Stomach smooth muscle (tissue), 2 donors: ENCODE measurements around the gene ATRN.
A peak's percentile ranks its signal among the peaks of the same experiment; 100 is the strongest.
"Not testable (repeated sequence)": the region's sequence is repeated elsewhere in the genome, so short reads cannot be mapped to it uniquely, and the experiment has no call there.

Experiments used
- H3K27ac ChIP-seq: one replicate; pipeline ENCODE4 v1.7.0; 2013; ENCODE audit warnings: mild to moderate bottlenecking, low read length, inconsistent platforms
- H3K27me3 ChIP-seq, 2 donors: one replicate each; pipeline ENCODE4 v1.7.0; 2013; ENCODE audit warnings: low read length in 2 of 2; ENCODE audit not compliant: insufficient read depth in 2 of 2, control insufficient read depth in 1 of 2
- H3K36me3 ChIP-seq, 2 donors: one replicate each; pipeline ENCODE4 v1.7.0; 2013; ENCODE audit warnings: low read length in 2 of 2; ENCODE audit not compliant: control insufficient read depth in 2 of 2, insufficient read depth in 2 of 2
- H3K4me1 ChIP-seq: one replicate; pipeline ENCODE4 v1.7.0; 2013; ENCODE audit warnings: low read length; ENCODE audit not compliant: control insufficient read depth, insufficient read depth
- H3K4me3 ChIP-seq, 2 donors: one replicate each; pipeline ENCODE4 v1.7.0; 2013; ENCODE audit warnings: low read length in 2 of 2
- H3K9ac ChIP-seq, 2 donors: one replicate each; pipeline ENCODE4 v1.7.0; 2013; ENCODE audit warnings: low read length in 2 of 2, mild to moderate bottlenecking in 1 of 2
- H3K9me3 ChIP-seq, 2 donors: one replicate each; pipeline ENCODE4 v1.7.0; 2013; ENCODE audit warnings: low read length in 2 of 2; ENCODE audit not compliant: control insufficient read depth in 2 of 2
- donor health status: healthy.
- donor health status: Pancreatic carcinoma.

ATRN gene

DNA sequence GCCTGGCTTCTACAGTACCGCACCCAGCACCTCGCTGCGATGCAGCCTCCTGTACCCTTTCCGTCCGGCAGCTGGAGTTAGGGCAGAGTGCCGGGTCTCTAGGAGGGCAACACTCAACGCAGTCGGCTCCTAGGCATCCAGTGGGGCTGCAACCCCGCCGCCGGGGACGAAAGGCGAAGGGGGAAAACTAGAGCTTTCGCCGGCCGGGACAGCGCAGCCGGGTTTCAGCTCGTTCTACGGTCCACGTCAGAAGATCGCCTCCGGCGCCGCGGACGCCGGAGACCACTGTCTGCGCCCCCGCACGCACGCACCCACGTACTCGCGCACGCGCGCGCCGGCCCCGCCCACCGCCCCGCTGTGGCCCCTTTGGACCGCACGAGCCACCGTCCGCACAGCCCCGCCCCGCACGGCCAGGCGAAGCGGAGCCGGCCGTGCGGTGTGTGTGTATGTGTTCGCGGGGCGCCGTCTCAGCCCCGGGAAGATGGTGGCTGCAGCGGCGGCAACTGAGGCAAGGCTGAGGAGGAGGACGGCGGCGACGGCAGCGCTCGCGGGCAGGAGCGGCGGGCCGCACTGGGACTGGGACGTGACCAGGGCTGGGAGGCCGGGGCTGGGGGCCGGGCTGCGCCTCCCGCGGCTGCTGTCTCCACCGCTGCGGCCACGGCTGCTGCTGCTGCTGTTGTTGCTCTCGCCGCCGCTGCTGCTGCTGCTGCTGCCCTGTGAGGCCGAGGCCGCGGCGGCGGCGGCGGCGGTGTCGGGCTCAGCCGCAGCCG, at the start of gene ATRN:
Gene ATRN (plus strand): TSS at position 392 of the 770 bp plus-strand sequence. CDS start 90 bp downstream, at position 482.
- Histone ChIP-seq H3K27me3 (no peaks in the 10 kb centered on the region), H3K4me1 (peaks cover 30% of the 10 kb centered on the region), H3K9ac (peak within 1 kb of the TSS; percentile 87 to 90), H3K36me3 (no peaks in the 10 kb centered on the region), H3K4me3 (peak within 1 kb of the TSS; percentile 79 to 92), H3K9me3 (no peaks in the 10 kb centered on the region), H3K27ac (peak within 1 kb of the TSS; percentile 76)

DNA sequence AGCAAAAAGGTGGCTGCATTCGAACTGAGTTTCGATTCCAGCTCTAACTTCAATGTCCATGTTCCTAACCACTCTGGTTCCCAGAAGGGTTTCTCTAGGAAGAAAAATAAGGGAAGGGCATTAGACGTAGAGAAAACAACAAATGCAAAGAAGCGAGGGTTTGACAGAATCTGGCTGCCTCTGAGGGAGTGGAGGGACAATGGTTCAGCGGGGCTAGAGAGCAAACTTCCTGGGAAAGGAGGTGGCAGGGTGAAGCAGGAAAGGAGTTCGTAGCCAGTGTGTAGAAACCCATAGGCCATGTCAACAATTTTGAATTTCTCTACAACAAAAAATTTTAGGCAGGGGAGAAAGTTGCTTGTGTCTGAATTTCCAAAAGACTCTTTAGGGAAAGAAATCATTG, 48.8 kb upstream of the ATRN start:
- Histone ChIP-seq H3K4me1 (no peaks in the 10 kb centered on the region), H3K27ac (no peak overlapping the region), H3K36me3 (no peaks in the 10 kb centered on the region), H3K9ac (no peak overlapping the region), H3K4me3 (no peak overlapping the region), H3K9me3 (no peaks in the 10 kb centered on the region), H3K27me3 (no peaks in the 10 kb centered on the region)

DNA sequence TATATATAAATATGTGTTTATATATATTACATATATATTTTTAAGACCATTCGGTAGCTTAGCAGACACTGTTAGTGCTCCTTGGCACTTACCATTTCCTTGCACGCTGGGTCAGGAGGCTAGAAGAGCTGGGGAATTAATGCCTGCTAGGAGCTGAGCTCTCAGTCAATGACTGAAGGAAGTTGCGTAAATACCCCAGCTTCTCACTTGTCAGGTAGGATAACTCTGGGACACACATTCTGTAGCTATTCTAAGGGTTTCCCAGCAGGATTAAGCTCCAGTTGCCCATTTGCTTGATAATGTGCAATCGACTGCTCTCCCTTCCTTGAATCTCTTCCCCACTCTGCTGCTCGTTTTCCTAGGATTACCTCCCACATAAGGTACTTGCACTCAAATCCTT, 47.7 kb upstream of the ATRN start:
- H3K4me3 ChIP-seq = no peak overlapping the region
- no peaks in the 10 kb centered on the region for H3K27me3 ChIP-seq
- H3K4me1 ChIP-seq = no peaks in the 10 kb centered on the region
- H3K36me3 ChIP-seq = no peaks in the 10 kb centered on the region
- H3K9ac ChIP-seq = no peak overlapping the region
- H3K27ac ChIP-seq = no peak overlapping the region
- no peaks in the 10 kb centered on the region for H3K9me3 ChIP-seq

DNA sequence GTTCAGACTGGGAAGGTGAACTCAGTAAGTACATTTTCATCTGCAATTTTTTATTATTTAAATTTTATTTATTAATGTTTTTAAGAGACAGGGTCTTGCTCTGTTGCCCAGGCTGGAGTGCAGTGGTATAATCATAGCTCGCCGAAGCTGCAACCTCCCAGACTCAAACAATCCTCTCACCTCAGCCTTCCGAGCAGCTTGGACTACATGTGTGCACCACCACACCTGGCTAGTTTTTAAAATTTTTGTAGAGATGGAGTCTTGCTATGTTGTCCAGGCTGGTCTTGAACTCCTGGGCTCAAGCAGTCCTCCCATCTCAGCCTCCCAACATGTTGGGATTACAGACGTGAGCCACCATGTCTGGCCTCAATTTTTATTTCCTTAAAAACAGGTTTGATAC, 44.1 kb upstream of the ATRN start:
- H3K9me3 ChIP-seq, H3K4me3 ChIP-seq, H3K4me1 ChIP-seq, H3K27me3 ChIP-seq, H3K9ac ChIP-seq, H3K27ac ChIP-seq, H3K36me3 ChIP-seq: not testable (repeated sequence)

DNA sequence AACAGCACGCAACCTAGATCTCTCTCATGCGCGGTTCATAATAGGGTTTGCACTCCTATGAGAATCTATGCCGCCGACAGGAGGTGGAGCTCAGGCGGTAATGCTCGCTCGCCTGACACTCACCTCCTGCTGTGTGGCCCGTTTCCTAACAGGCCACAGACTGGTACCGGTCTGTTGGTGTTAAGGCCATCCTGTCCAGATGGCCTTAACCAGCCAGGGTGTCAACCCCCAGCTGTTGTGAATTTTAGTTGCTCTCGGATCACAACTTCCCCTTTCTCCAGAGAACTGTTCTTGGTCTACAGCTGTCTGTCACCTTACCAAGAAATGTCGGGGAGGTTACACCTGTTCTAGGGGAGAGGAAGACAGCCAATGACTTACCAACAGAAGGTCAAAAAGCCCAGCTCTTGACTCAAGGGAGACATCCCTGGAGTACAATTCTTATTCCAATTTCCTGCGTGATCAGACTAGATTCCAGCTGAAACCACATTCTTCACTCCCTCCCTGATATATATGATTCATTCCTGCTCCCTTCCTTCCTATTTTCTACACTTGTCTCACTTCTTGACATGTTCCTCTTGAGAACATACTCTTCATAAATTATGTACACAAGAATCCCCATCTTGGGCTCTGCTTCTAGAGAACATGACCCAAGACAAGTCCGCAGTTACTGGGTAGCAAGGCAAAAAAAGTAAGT, 40.3 kb upstream of the ATRN start:
- H3K4me3 ChIP-seq = no peak overlapping the region
- H3K9ac ChIP-seq = no peak overlapping the region
- no peak overlapping the region for H3K27ac ChIP-seq
- H3K4me1 ChIP-seq = no peaks in the 10 kb centered on the region
- H3K9me3 ChIP-seq = no peaks in the 10 kb centered on the region
- no peaks in the 10 kb centered on the region for H3K27me3 ChIP-seq
- H3K36me3 ChIP-seq = no peaks in the 10 kb centered on the region

DNA sequence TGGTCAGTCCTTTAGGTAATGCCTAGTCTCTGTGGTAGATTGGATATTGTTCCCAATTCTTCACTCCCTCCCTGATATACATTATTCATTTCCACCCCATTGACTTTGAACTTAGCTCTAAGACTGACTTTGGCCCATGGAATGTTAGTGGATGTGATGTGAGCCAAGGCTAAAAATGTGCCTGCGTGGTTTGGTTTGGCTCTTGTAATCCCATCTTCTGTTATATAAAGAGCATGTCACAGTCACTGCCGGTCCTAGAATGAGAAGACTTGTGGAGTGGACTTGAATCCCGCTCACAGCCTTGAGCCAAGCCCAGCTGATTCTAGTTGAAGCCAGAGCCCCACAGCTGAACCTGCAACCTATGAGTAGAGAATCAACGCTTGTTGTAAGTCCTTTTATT, 39.7 kb upstream of the ATRN start:
- H3K27ac ChIP-seq = no peak overlapping the region

DNA sequence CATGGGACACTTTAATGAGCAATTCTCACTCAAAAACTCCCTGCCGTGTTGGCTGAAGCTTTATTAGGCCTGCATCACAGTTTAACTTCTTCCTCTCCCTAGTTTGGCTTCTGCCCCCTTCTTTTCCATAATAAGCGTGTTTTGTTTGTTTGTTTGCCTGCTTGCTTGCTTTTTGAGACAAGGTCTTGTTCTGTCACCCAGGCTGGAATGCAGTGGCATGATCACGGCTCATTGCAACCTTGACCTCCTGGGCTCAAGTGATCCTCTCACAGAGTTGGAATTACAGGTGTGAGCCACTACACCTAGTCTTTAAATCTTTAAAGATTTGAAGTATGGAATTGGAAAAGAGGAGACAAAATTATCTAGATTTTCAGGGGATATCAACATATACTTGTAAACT, 38.0 kb upstream of the ATRN start:
- Histone ChIP-seq H3K9me3 (no peaks in the 10 kb centered on the region), H3K36me3 (no peaks in the 10 kb centered on the region), H3K9ac (no peak overlapping the region), H3K27ac (no peak overlapping the region), H3K4me1 (no peaks in the 10 kb centered on the region), H3K4me3 (no peak overlapping the region), H3K27me3 (no peaks in the 10 kb centered on the region)

More for the DNA sequence above, 39.7 kb upstream of the ATRN start:
- Histone ChIP-seq H3K9ac (no peak overlapping the region), H3K36me3 (no peaks in the 10 kb centered on the region), H3K9me3 (no peaks in the 10 kb centered on the region), H3K27me3 (no peaks in the 10 kb centered on the region), H3K4me3 (no peak overlapping the region), H3K4me1 (no peaks in the 10 kb centered on the region)

DNA sequence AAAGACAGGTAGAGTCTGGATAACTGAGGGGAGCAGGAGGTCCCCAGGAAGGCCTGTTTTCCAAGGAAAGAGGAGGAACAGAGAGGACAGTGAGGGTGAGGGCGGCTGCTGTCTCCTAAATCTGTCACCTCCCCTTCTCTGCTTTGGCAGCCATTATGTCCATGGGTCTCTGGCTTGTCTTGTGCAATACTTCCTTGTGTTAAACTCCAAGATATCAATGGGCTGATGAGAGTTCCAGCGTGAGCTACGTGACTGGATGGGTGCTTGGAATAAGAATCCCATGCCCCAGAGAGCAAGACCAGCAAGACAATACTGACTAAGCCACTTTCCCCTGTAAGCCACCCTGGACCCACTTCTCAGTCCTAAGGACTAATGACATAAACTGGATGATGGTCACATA, 37.1 kb upstream of the ATRN start:
- Histone ChIP-seq H3K4me1 (no peaks in the 10 kb centered on the region), H3K36me3 (no peaks in the 10 kb centered on the region), H3K4me3 (no peak overlapping the region), H3K27ac (no peak overlapping the region), H3K27me3 (peaks cover 0 to 3% of the 10 kb centered on the region in 2 donors), H3K9me3 (no peaks in the 10 kb centered on the region), H3K9ac (no peak overlapping the region)

DNA sequence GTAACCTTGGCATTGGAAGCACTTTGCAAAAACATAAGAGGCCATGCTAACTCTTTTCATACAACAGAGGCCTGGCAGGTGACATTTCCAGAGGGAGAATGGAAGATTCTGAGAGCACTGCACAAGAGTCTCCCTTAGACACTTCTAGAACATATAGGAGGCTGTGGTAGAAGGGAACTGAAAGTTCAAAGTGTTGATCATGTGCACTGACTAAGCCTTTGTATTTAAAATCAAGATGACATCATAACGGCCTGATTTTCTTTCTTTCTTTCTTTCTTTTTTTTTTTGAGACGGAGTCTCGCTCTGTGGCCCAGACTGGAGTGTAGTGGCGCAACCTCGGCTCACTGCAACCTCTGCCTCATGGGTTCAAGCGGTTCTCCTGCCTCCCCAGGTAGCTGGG, 36.6 kb upstream of the ATRN start:
- peaks cover 0 to 3% of the 10 kb centered on the region in 2 donors for H3K27me3 ChIP-seq
- H3K4me1 ChIP-seq = no peaks in the 10 kb centered on the region
- H3K36me3 ChIP-seq = no peaks in the 10 kb centered on the region
- no peak overlapping the region for H3K4me3 ChIP-seq
- no peaks in the 10 kb centered on the region for H3K9me3 ChIP-seq
- no peak overlapping the region for H3K27ac ChIP-seq
- no peak overlapping the region for H3K9ac ChIP-seq

DNA sequence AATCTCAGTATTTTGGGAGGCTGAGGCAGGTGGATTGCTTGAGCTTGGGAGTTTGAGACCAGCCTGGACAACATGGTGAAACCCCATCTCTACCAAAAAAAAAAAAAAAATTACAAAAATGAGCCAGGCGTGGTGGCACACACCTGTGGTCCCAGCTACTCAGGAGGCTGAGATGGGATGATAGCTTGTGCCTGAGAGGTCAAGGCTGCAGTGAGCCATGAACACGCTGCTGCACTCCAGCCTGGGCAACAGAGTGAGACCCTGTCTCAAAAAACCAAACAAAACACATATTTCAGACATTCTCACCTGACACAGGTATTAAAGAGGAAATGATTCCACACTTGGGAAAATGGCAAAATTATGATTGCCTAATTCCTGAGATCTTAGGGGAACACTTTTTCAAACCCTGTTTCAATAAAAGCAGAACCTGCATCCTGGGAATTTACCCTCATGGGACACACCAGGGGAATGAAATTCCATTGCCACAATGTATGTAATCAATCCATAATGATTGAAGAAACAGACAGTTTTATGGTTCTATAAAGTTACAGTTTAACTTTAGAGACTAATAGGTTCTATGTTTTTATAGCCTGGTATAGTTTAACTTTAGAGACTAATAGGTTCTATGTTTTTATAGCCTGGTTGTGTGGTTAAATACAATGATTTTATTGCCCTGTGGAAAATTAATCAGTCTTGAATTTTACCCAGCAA, 33.8 kb upstream of the ATRN start:
- Histone ChIP-seq H3K27me3 (peaks cover 0 to 3% of the 10 kb centered on the region in 2 donors), H3K27ac (no peak overlapping the region), H3K36me3 (no peaks in the 10 kb centered on the region), H3K9me3 (no peaks in the 10 kb centered on the region), H3K4me3 (no peak overlapping the region), H3K9ac (no peak overlapping the region), H3K4me1 (no peaks in the 10 kb centered on the region)
